HCT116 (cell line): ENCODE results near the gene EPHB4. TPM values are rescaled to one million over a fixed set of nuclear protein-coding genes. Genes with fewer than 3 reads are reported as not detected.

Experiments
- ATAC-seq: fragments of 200-7000 bp; cut with Tn5 transposase; 2 replicates; pipeline ENCODE4 v1.9.1; 2020; ENCODE audit warnings: mild to moderate bottlenecking, moderate library complexity
- BruUV-seq: library from RNA; stranded (reverse); fragments of 400-500 nt; replicated peaks from 2 replicates; lab custom pipeline; 2021; lab: Mats Ljungman, UMichigan
- CTCF ChIA-PET: fragments of 300-600 bp; sonication (Branson Sonifier 250); formaldehyde crosslinking; loops from one replicate; lab custom pipeline; 2021; ENCODE audit warnings: antibody characterized with exemption; lab: Charles Lee
- POLR2A ChIA-PET: fragments of 300-600, 350-600 bp; sonication (Branson Sonifier 250); formaldehyde crosslinking; loops from one replicate; lab custom pipeline; 2021; ENCODE audit warnings: antibody characterized with exemption; lab: Charles Lee
- RAD21 ChIA-PET, 2 experiments: fragments of 300-600 bp; sonication (Branson Sonifier 250); formaldehyde crosslinking; loops; one replicate each; lab custom pipeline; 2023; ENCODE audit warnings: low total read pairs in 2 of 2; ENCODE audit not compliant: uncharacterized antibody in 2 of 2, unreplicated experiment in 2 of 2, low non-redundant PET in 1 of 2; lab: Charles Lee
- DNase-seq: peaks from one replicate; pipeline ENCODE4 v3.0.0-alpha.2; 2010; ENCODE audit warnings: low read depth, low spot score
- H2AFZ ChIP-seq: fragments of 200-600 bp; shearing (Covaris generic), sonication (generic); 2 replicates; pipeline ENCODE4 v1.6.1; 2017; ENCODE audit warnings: low read depth, mixed run types, mixed read lengths, antibody characterized with exemption, low read length; ENCODE audit not compliant: poor library complexity, severe bottlenecking
- H3K27ac ChIP-seq: 2 replicates; pipeline ENCODE4 v1.5.1; 2012; ENCODE audit warnings: low read depth, low read length
- H3K27me3 ChIP-seq: fragments of 200-600 bp; sonication (generic); 2 replicates; pipeline ENCODE4 v1.6.1; 2016; ENCODE audit warnings: mixed run types, low read length, mixed read lengths; ENCODE audit not compliant: insufficient read depth
- H3K36me3 ChIP-seq, 2 experiments: fragments of 200-500 bp in 1 of 2; fragments of 200-600 bp in 1 of 2; sonication (Bioruptor generic) in 1 of 2; sonication (generic) in 1 of 2; 2 replicates each; pipeline versions ENCODE4 v1.5.1 to v1.6.1; 2014 to 2016; ENCODE audit warnings: low read length in 2 of 2, inconsistent platforms in 1 of 2, mixed read lengths in 1 of 2, mixed run types in 1 of 2; ENCODE audit not compliant: insufficient read depth in 2 of 2, control insufficient read depth in 1 of 2
- H3K4me1 ChIP-seq, 2 experiments: fragments of 200-600 bp in 1 of 2; sonication (generic) in 1 of 2; 2 replicates each; pipeline versions ENCODE4 v1.5.1 to v1.6.1; 2012 to 2017; ENCODE audit warnings: low read length in 2 of 2, inconsistent platforms in 1 of 2, mild to moderate bottlenecking in 1 of 2, mixed read lengths in 1 of 2, mixed run types in 1 of 2, moderate library complexity in 1 of 2; ENCODE audit not compliant: insufficient read depth in 2 of 2, control insufficient read depth in 1 of 2
- H3K4me2 ChIP-seq: fragments of 200-600 bp; sonication (generic); 2 replicates; pipeline ENCODE4 v1.6.1; 2017; ENCODE audit warnings: mixed run types, low read length, mixed read lengths
- H3K4me3 ChIP-seq, 2 experiments: fragments of 200-600 bp in 1 of 2; sonication (generic) in 1 of 2; replicated peaks in 1 of 2; 2 replicates each; pipeline ENCODE4 v1.5.1; 2011 to 2016; ENCODE audit warnings: low read length in 2 of 2, control low read depth in 1 of 2, low read depth in 1 of 2, mild to moderate bottlenecking in 1 of 2, mixed read lengths in 1 of 2, mixed run types in 1 of 2
- H3K79me2 ChIP-seq: fragments of 200-600 bp; sonication (generic); 2 replicates; pipeline ENCODE4 v1.6.1; 2017; ENCODE audit warnings: mild to moderate bottlenecking, mixed run types, low read length, moderate library complexity, mixed read lengths; ENCODE audit not compliant: insufficient read depth
- H3K9ac ChIP-seq: fragments of 200-600 bp; sonication (generic); 2 replicates; pipeline ENCODE4 v1.6.1; 2016; ENCODE audit warnings: low read length, mixed read lengths
- H3K9me2 ChIP-seq: fragments of 200-600 bp; sonication (generic), shearing (Covaris generic); 2 replicates; pipeline ENCODE4 v1.6.1; 2017; ENCODE audit warnings: mixed run types, mild to moderate bottlenecking, moderate library complexity; ENCODE audit not compliant: insufficient read depth
- H3K9me3 ChIP-seq, 2 experiments: fragments of 200-500 bp in 1 of 2; fragments of 200-600 bp in 1 of 2; sonication (Bioruptor generic) in 1 of 2; sonication (generic) in 1 of 2; 2 replicates each; pipeline ENCODE4 v1.6.1; 2014 to 2017; ENCODE audit warnings: low read length in 2 of 2, mixed read lengths in 2 of 2, inconsistent platforms in 1 of 2, low read depth in 1 of 2, mild to moderate bottlenecking in 1 of 2, mixed run types in 1 of 2, moderate library complexity in 1 of 2; ENCODE audit not compliant: control insufficient read depth in 1 of 2, insufficient read depth in 1 of 2
- H4K20me1 ChIP-seq: fragments of 200-600 bp; sonication (generic), shearing (Covaris generic); 2 replicates; pipeline ENCODE4 v1.6.1; 2017; ENCODE audit warnings: mixed run types, mild to moderate bottlenecking, moderate library complexity; ENCODE audit not compliant: insufficient read depth
- CEBPB ChIP-seq: IDR thresholded peaks from 2 replicates; pipeline ENCODE4 v1.6.1; 2012; ENCODE audit warnings: low read depth
- EZH2 ChIP-seq: fragments of 200-600 bp; sonication (generic); IDR thresholded peaks from 2 replicates; pipeline ENCODE4 v1.6.1; 2017; ENCODE audit warnings: antibody characterized with exemption, mixed run types
- EZH2phosphoT487 ChIP-seq: fragments of 200-600 bp; IDR thresholded peaks from 2 replicates; pipeline ENCODE4 v1.6.1; 2018; ENCODE audit warnings: antibody characterized with exemption, borderline replicate concordance
- JUND ChIP-seq: IDR thresholded peaks from 2 replicates; pipeline ENCODE4 v1.6.1; 2012
- TCF7L2 ChIP-seq: IDR thresholded peaks from 2 replicates; pipeline ENCODE4 v1.7.0; 2011; ENCODE audit warnings: borderline replicate concordance, inconsistent platforms; ENCODE audit not compliant: insufficient read depth, insufficient read length; ENCODE audit errors: extremely low read depth
- ZFX ChIP-seq: fragments of 450-650 bp; IDR thresholded peaks from 2 replicates; pipeline ENCODE4 v1.6.1; 2017
- intact Hi-C: fragments of 100-400 bp; cut with micrococcal nuclease; formaldehyde crosslinking; loops from 2 replicates; pipeline ENCODE4 v1.10.0; 2022
- total RNA-seq: library from RNA; stranded (reverse); gene quantifications from one replicate; pipeline ENCODE4 v1.2.1, GENCODE V29; 2021; ENCODE audit not compliant: unreplicated experiment
- TF ChIP-seq, protein P1 (sequence below), 3 experiments: fragments of 200-600 bp in 1 of 3; sonication (generic) in 1 of 3; IDR thresholded peaks in 2 of 3; conservative IDR thresholded peaks in 1 of 3; 2 replicates each; pipeline ENCODE4 v1.5.1; 2012 to 2017; ENCODE audit warnings: low read depth in 2 of 3, low read length in 2 of 3, antibody characterized with exemption in 1 of 3, borderline replicate concordance in 1 of 3, control low read depth in 1 of 3, mild to moderate bottlenecking in 1 of 3, mixed read lengths in 1 of 3, mixed run types in 1 of 3, moderate library complexity in 1 of 3; ENCODE audit not compliant: insufficient read depth in 1 of 3
- TF ChIP-seq, protein P2 (sequence below): IDR thresholded peaks from 2 replicates; pipeline ENCODE4 v1.6.1; 2012

The EPHB4 gene
- total RNA-seq, 1 experiment from 2014 or later: 61.1 TPM

DNA sequence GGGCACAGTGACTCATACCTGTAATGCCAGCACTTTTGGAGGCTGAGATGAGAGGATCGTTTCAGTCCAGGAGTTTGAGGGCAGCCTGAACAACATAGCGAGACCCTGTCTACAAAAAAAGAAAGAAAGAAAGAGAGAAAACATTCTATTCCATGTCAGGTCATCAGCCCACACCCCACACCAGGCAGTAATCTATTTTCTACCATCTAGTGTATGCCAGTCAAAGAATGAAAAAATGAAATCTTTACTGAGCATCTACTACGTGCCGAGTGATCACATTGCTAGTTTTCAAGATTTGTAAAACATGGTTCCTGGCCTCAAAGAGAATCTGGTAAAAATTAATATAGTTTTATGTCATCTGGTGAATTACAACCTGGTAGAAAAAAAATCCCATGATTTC, 3.1 kb upstream of the EPHB4 start:
- H3K9me3 ChIP-seq: no peaks in the 10 kb centered on the region
- DNase-seq (no peak), ATAC-seq (no peak)
- no peak overlapping the region for H2AFZ ChIP-seq
- ChIA-PET CTCF (no interaction called here), POLR2A (no interaction called here), RAD21 (no interaction called here)
- intact Hi-C loops: no loop called here
- H3K27ac ChIP-seq: no peak overlapping the region
- no peak overlapping the region for H3K4me3 ChIP-seq
- no peaks in the 10 kb centered on the region for H3K36me3 ChIP-seq
- H3K9me2 ChIP-seq: no peaks in the 10 kb centered on the region
- H3K9ac ChIP-seq: no peak overlapping the region
- no TSS peak for BruUV-seq
- no peaks in the 10 kb centered on the region for H4K20me1 ChIP-seq
- H3K4me2 ChIP-seq: no peak overlapping the region
- no peaks in the 10 kb centered on the region for H3K27me3 ChIP-seq
- TF ChIP-seq EZH2phosphoT487 (no peak), JUND (no peak), CEBPB (no peak), TCF7L2 (no peak), EZH2 (no peak), ZFX (no peak)
- TF ChIP-seq, protein P1, sequence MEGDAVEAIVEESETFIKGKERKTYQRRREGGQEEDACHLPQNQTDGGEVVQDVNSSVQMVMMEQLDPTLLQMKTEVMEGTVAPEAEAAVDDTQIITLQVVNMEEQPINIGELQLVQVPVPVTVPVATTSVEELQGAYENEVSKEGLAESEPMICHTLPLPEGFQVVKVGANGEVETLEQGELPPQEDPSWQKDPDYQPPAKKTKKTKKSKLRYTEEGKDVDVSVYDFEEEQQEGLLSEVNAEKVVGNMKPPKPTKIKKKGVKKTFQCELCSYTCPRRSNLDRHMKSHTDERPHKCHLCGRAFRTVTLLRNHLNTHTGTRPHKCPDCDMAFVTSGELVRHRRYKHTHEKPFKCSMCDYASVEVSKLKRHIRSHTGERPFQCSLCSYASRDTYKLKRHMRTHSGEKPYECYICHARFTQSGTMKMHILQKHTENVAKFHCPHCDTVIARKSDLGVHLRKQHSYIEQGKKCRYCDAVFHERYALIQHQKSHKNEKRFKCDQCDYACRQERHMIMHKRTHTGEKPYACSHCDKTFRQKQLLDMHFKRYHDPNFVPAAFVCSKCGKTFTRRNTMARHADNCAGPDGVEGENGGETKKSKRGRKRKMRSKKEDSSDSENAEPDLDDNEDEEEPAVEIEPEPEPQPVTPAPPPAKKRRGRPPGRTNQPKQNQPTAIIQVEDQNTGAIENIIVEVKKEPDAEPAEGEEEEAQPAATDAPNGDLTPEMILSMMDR (IDR thresholded peaks at IDR 0.05 in 2 of 3, conservative IDR thresholded peaks at IDR 0.05 in 1 of 3; ENCODE audit: borderline replicate concordance in 1 of 3, insufficient read depth in 1 of 3, low read depth in 2 of 3, low read length in 2 of 3): no peak
- TF ChIP-seq, protein P2, sequence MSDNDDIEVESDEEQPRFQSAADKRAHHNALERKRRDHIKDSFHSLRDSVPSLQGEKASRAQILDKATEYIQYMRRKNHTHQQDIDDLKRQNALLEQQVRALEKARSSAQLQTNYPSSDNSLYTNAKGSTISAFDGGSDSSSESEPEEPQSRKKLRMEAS: no peak
- peaks cover 9 to 21% of the 10 kb centered on the region in 2 experiments; a peak in 3 of 4 replicates for H3K4me1 ChIP-seq
- peaks cover 16% of the 10 kb centered on the region for H3K79me2 ChIP-seq
